Measurements from ENCODE around the gene GHDC.
A peak's percentile ranks its signal among the peaks of the same experiment; 100 is the strongest.
"Not testable (repeated sequence)": the region's sequence is repeated elsewhere in the genome, so short reads cannot be mapped to it uniquely, and the experiment has no call there.

GHDC gene

GRCh38 chr17:42202696-42203095 is 8.4 kb upstream of the GHDC start:
- DNase-seq, result no peak

- DNase-seq, result no peak
Measured at GRCh38 chr17:42202159-42202558, 7.9 kb upstream of the GHDC start.

- no peak for DNase-seq
Measured at GRCh38 chr17:42201458-42201772, 7.1 kb upstream of the GHDC start.

GRCh38 chr17:42200706-42201457 is 6.6 kb upstream of the GHDC start:
- no peak for DNase-seq

GRCh38 chr17:42199416-42200011 is 5.2 kb upstream of the GHDC start:
- DNase-seq, result no peak

- DNase-seq, result peak; percentile 18
Measured at GRCh38 chr17:42198897-42199296, 4.6 kb upstream of the GHDC start.

DNA sequence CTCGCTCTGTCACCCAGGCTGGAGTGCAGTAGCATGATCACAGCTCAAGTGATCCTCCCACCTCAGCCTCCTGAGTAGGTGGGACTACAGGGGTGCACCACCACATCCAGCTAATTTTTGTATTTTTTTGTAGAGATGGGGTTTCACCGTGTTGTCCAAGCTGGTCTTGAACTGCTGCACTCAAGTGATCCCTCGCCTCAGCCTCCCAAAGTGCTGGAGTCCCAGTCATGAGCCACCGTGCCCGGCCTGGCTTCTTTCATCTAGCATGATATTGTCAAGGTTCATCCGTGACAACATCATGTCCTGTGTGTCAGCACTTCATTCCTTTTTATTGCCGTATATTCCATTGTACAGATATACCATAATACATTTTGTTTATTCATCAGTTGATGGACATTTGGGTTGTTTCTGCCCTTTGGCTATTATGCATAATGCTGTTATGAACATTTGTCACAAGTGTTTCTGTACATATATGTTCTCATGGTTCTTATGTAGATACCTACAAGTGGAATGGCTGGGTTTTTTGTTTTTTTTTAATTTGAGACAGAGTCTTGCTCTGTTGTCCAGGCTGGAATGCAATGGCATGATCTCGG is 3.4 kb upstream of the GHDC start:
- no peak for DNase-seq

GRCh38 chr17:42193216-42193968 is 902 bp downstream of the GHDC start:
- DNase-seq, result no peak

DNA sequence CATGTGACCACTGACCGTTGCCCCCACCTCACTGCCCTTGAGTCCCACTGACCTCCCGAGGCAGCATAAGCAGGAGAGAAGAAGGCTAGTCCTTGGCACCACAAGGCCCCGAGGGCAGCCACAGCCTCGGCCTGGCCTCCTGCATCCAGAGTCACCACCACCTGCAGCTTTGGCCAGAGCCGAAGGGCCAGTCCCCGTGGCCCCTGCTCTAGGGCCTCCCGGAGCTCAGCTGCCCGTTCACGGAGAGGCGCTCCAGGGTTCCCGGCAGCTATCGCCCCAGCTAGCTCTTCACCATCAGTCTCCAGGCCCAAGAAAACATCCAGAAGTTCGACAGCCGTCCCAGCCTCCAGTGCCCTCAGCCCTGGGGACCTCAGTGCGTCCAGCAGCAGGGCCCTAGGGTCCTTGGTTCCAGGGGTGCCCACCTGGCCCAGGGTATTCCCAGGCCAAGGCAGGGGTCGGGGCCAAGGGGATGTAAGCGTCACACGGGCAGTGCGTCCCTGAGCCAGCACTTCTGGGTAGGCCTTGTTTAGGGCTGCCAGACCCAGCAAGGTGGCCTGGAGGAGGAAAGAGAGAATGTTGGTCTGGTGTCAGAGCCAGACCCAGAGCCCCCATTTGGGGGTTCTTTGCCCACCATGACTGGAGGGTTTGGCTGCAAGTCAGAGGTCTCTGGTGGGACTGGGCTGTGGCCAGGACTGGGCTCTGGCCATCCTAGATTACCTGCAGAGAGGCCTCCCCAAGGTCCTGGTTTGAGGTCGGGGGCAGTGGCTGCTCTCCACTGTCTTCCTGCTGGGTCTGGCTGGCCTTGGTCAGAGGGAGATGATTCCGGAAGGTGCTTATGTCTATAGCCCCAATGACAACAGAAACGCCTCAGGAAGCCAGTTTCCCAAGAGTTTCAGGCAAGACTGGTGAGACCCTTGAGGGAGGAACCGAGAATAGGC is 1.8 kb downstream of the GHDC start:
- DNase-seq, result no peak

- DNase-seq, result no peak
Measured at GRCh38 chr17:42191275-42191608, 3.1 kb downstream of the GHDC start.

DNA sequence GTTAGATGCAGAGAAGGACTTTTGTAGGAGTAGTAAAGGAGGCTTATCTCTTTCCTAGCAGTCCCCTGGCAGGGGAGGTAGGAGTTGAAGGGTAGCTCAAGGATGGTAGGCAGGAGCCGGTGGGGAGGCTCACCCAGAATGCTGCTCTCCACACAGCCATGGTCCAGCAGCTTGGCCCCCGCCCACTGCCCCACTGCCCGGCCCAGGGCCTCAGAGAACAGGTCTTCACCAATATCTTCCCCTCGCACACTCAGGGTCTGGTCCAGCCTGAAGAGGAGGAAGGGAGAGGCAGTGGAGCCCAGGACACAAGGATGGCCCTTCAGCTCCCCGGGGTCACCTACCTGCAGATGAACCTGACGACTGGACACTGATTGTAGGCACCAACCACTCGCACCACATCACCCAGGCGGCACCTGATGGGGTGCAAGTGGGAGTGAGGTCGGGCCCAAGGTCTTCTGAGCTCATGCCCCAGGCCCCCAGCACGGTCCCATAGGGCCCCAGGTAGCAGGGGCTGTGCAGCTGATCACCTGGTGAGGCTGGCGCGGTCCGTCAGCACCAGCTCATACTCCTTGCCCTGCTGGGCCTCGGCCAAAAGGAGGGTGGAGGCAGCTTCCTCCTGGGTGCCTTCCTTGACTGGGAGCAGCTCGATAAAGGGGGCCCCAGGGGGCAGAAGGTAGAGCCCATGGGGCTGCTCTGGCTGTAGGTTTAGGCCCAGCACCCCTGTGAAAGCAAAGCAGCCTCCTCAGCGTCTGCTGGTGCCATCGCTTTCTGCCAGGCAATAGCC is 3.6 kb downstream of the GHDC start:
- no peak for DNase-seq

GRCh38 chr17:42189651-42189965 is 4.7 kb downstream of the GHDC start:
- DNase-seq, result no peak

DNA sequence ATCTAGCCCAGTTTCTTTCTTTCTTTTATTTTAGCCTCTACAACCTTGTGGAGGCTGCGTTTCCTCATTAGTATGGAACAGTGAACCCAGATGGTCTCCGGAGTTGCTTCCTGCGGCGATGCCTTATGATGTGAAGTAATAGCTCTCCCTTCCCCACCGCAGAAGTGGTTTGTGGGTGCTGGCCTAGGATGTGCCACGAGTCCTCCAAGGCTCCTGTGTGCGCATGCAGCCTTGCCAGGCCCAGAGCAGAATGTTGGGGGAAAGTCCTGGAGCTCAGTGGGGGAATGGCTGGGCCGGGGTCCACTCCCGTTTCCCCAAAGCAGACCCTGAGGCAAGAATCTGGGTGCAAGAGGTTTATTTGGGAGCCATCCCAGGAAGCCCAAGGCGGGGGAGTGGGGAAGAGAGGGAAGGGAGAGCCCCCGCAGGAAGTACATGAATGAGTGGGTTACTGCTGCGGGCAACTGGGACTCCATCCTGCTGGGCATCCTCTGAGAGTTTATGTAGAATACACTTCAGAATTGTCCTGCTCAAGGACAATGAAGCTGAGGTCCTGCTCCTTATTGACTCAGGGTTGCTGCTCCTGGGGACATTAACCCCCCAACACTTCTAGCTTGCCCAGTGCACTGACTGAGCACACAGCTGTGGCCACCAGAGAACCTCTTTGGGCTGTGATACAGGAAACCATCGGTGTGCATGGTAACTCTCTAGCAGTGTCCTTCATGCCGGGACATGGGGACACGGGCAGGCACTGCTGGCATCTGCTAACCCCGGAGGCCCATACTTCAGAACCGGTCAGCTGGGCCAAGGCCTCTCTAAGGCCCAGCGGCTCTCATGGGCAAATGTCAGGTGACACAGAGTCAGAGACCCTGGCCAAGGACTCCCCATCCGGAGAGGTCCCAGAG is 5.3 kb downstream of the GHDC start:
- DNase-seq, result no peak

DNA sequence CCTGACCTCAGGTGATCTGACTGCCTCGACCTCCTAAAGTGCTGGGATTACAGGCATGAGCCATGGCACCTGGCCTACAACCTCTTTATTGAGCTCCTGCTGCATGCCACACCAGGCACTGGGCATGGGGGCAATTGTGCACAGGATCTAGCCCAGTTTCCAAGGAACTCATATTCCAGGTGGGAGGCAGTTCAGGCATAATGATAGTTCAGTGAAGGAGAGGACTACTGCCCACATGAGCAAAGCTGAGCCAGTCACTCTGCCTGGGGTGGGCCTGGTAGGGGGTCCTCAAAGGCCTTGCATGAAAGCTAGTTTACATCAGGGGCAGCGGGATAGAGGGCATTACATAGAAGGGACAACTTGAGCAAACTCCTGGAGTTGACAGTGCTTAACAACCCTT is 6.5 kb downstream of the GHDC start:
- DNase-seq, result no peak

GRCh38 chr17:42186191-42186590 is 8.1 kb downstream of the GHDC start:
- not testable (repeated sequence) for DNase-seq

DNA sequence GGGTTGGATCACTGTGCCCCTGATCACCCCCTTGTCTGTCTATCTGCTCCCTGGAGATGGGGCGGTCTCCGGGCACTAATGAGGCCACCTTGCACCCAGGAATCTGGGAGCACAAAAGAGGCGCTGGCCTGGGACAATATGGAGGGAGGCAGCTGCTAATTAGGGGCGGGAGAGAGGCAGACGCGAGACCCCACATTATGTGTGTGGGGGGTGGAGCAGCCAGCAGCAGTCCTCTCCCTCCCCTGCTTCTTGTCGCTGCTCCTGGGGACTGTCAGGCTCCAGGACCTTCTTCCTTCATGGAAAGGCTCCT is 8.7 kb downstream of the GHDC start:
- DNase-seq, result no peak

DNA sequence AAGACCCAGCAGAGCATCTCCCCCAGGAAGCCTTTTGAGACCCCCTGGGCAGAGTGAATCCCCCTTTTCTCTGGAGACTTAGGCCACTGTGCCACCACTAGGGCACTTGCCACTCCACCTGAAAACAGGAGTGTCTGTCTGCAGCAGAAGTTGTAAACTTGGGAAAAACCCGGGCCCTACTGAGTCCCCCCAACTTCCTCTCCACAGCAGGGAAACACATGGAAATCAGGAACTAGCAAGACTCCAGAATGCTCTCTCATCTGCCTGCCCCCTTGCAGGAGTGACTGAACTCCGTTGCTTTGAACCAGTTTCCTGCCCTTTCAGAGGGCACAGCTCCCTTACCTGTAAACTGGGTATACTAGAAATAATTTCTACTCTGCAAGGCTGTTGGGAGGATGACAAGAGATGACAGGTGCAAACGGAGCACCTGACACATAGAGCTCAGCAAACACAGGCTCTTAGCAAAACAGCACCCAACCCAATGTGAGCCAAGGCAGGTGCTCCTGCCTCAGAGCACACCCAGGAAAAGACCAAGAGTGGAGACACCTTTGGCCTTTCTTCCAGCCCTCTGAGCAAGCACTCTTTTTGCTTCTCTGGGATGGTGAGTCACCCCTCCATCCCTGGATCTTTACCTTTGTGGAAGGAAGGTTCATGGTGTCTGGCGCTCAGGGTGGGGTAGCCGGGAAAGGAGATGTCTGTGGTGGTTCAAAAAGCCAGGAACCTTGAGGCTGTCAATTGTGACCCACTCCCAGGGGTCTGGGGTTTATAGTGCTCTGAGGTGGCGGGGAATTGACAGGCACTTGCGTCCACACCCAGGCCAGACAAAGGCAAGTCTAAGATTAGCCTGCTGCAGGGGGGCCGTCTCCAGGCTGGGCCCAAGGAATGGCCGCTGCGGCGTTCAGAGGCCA is 9.3 kb downstream of the GHDC start, which contains the start of gene HCRT:
TSS of gene HCRT (minus strand) at position 740 of the 908 bp plus-strand sequence. CDS start at position 653, 87 bp downstream.
- no peak for DNase-seq

GRCh38 chr17:42183741-42184711 is 10.3 kb downstream of the GHDC start:
- peak; percentile 65 for DNase-seq

Data from CD4-positive, alpha-beta T cell treated with Interleukin-4 for 4 hours (primary cell).